Peyer's patch (tissue), 4 donors: ENCODE measurements around the gene RYK. TPM values are rescaled to one million over a fixed set of nuclear protein-coding genes. Genes with fewer than 3 reads are reported as not detected.

Source experiments
- DNase-seq, 3 donors: peaks; one replicate each; pipeline ENCODE4 v3.0.0-alpha.2; 2017 to 2019
- H3K27ac ChIP-seq, 4 donors: fragments of 200-600 bp; sonication (generic); one replicate each; pipeline ENCODE4 v1.5.1; 2016 to 2019
- H3K27me3 ChIP-seq, 2 donors: fragments of 200-600 bp; sonication (generic); one replicate each; pipeline ENCODE4 v1.5.1; 2019
- H3K36me3 ChIP-seq, 3 donors: fragments of 200-600 bp; sonication (generic); one replicate each; pipeline ENCODE4 v1.5.1; 2016 to 2019
- H3K4me1 ChIP-seq, 4 donors: fragments of 200-600 bp; sonication (generic); one replicate each; pipeline ENCODE4 v1.5.1; 2016 to 2019
- H3K4me3 ChIP-seq, 4 donors: fragments of 200-600 bp; sonication (generic); 1 replicate in 3 of 4; 2 replicates in 1 of 4; pipeline ENCODE4 v1.5.1; 2016 to 2019; ENCODE audit warnings: mild to moderate bottlenecking in 1 of 4
- H3K9me3 ChIP-seq, 4 donors: fragments of 200-600 bp; sonication (generic); one replicate each; pipeline ENCODE4 v1.5.1; 2016 to 2019; ENCODE audit warnings: mild to moderate bottlenecking in 1 of 4
- POLR2A ChIP-seq, 2 donors: fragments of 450-650 bp; IDR thresholded peaks; one replicate each; pipeline ENCODE4 v1.5.1; 2017; ENCODE audit warnings: antibody characterized with exemption in 2 of 2, mild to moderate bottlenecking in 2 of 2, moderate library complexity in 2 of 2
- total RNA-seq, 4 donors: library from RNA; depleted of rRNA; stranded (reverse); fragments of >200 nt; gene quantifications; one replicate each; pipeline ENCODE4 v1.1.0, GENCODE V29; 2016
- TF ChIP-seq, protein P1 (sequence below), 6 experiments: fragments of 450-650 bp in 4 of 6; fragments of 200-600 bp in 2 of 6; sonication (generic) in 1 of 6; IDR thresholded peaks; one replicate each; pipeline ENCODE4 v1.5.1; 2017 to 2019; ENCODE audit warnings: antibody characterized with exemption in 6 of 6, mild to moderate bottlenecking in 3 of 6, moderate library complexity in 1 of 6

Gene RYK
- total RNA-seq, 4 donors from 2014 or later = 24.3 to 71.4 (median 38.2) TPM

DNA sequence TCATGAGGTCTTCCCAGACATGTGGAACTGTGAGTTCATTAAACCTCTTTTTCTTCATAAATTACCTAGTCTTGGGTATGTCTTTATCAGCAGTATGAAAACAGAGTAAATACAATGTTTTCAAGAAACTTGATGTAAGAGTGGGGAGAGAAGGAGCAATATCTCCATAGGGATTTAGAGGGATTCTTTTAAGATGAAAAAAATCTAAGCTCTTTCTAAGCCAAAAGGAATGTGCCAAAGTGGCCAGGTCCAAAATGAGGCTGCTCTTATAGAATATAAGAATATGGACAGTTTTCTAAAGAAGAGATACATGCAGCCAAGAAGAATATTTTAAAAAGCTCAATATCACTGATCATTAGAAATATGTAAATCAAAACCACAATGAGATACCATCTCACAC lies 23.9 kb upstream of the RYK start:
- Histone ChIP-seq H3K4me3 (no peak overlapping the region), H3K4me1 (no peaks in the 10 kb centered on the region), H3K9me3 (no peaks in the 10 kb centered on the region), H3K27me3 (no peaks in the 10 kb centered on the region), H3K36me3 (no peaks in the 10 kb centered on the region), H3K27ac (no peak overlapping the region)
- no peak for DNase-seq
- TF ChIP-seq POLR2A (IDR thresholded peaks at IDR 0.05) = no peak
- TF ChIP-seq, protein P1, sequence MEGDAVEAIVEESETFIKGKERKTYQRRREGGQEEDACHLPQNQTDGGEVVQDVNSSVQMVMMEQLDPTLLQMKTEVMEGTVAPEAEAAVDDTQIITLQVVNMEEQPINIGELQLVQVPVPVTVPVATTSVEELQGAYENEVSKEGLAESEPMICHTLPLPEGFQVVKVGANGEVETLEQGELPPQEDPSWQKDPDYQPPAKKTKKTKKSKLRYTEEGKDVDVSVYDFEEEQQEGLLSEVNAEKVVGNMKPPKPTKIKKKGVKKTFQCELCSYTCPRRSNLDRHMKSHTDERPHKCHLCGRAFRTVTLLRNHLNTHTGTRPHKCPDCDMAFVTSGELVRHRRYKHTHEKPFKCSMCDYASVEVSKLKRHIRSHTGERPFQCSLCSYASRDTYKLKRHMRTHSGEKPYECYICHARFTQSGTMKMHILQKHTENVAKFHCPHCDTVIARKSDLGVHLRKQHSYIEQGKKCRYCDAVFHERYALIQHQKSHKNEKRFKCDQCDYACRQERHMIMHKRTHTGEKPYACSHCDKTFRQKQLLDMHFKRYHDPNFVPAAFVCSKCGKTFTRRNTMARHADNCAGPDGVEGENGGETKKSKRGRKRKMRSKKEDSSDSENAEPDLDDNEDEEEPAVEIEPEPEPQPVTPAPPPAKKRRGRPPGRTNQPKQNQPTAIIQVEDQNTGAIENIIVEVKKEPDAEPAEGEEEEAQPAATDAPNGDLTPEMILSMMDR (IDR thresholded peaks at IDR 0.05) = no peak

DNA sequence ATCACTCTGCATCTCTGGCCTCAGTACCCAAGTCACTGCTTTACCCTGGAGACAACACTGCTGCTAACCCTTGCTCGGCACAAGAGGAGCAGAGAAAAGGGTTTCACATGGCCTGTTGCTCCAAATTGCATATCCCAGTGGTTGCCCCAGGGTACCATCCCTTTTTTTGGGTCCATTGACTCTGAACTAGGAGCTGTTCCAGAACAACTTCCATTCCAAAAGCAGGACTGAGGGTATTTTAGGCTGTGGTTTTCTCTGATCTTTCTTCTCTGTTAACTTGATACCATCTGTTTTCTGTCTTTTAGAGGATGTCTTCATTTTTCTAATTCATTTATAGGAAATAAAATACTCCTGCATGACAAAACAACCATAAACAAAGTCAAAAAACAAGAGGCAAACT lies 17.3 kb upstream of the RYK start:
- Histone ChIP-seq H3K27ac (no peak overlapping the region), H3K27me3 (no peaks in the 10 kb centered on the region), H3K4me3 (no peak overlapping the region), H3K36me3 (no peaks in the 10 kb centered on the region), H3K4me1 (no peaks in the 10 kb centered on the region), H3K9me3 (no peaks in the 10 kb centered on the region)
- TF ChIP-seq POLR2A (IDR thresholded peaks at IDR 0.05) = no peak
- TF ChIP-seq, protein P1 (IDR thresholded peaks at IDR 0.05) = no peak
- no peak for DNase-seq

DNA sequence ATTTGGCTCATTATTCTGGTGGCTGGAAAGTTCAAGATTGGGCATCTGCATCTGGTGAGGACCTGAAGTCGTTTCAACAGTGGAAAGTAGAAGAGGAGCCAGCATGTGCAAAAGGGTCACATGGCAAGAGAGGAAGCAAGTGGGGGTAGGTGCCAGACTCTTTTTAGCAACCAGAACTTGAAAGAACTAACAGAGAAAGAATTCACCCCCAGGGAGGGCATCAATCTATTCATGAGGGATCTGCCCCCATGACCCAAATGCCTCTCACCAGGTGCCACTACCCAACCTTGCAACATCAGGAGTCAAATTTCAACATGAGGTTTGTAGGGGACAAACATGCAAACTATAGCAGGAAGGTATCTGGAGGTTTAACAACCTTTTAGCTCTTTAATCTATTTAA lies 10.3 kb upstream of the RYK start:
- H3K36me3 ChIP-seq = no peaks in the 10 kb centered on the region
- no peak overlapping the region for H3K27ac ChIP-seq
- DNase-seq = no peak
- no peaks in the 10 kb centered on the region for H3K4me1 ChIP-seq
- no peaks in the 10 kb centered on the region for H3K9me3 ChIP-seq
- TF ChIP-seq, protein P1 (IDR thresholded peaks at IDR 0.05) = no peak
- no peak for TF ChIP-seq POLR2A (IDR thresholded peaks at IDR 0.05)
- no peaks in the 10 kb centered on the region for H3K27me3 ChIP-seq
- H3K4me3 ChIP-seq = no peak overlapping the region

DNA sequence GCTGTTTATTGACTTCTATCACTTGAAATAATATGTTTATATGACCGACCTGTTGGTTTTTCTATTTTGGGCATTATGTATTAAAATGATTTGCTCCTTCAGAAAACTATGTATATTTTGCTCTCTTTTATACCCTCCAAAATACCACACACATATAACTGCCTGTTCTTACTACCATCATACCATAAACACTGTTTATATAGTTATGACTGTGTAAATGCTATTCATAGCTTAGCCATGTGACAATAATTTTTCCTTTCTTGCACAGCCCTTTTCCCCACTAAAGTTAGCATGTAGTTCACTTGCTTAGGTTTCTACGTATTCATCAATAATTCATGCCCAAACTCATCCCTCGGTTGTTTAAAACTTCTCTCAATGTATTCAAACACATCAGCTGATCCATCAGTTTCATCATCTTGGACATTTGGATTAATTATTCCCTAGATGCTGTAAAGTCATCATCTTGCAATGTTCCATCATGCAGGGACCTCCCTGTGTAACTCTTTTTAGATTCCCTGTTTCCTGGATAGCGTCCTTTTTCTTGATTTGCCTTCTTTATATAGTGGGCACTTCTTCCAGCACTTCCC lies 8.2 kb upstream of the RYK start:
- Histone ChIP-seq H3K4me3 (no peak overlapping the region), H3K27ac (no peak overlapping the region), H3K9me3 (no peaks in the 10 kb centered on the region), H3K27me3 (no peaks in the 10 kb centered on the region), H3K4me1 (no peaks in the 10 kb centered on the region), H3K36me3 (no peaks in the 10 kb centered on the region)
- TF ChIP-seq, protein P1 (IDR thresholded peaks at IDR 0.05) = no peak
- TF ChIP-seq POLR2A (IDR thresholded peaks at IDR 0.05) = no peak
- DNase-seq = no peak

DNA sequence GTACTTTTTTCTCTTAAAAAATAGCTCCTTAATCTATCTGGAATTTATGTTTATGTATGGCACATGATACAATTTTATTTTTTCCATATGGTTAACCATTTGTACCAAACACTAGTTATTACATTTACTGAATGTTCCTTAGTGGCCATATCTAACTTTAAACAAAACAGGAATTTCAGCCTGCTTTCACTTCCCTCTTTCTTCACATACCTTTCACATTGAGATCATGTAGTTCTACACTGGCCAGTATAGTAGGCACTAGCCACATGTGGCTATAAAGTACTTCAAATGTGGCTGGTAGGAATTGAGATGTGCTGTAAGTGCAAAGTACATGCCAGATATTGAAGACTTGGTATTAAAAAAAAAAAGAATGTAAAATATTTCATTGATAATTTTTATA lies 4.7 kb upstream of the RYK start:
- Histone ChIP-seq H3K4me1 (no peaks in the 10 kb centered on the region), H3K27ac (no peak overlapping the region), H3K36me3 (no peaks in the 10 kb centered on the region), H3K27me3 (no peaks in the 10 kb centered on the region), H3K9me3 (no peaks in the 10 kb centered on the region), H3K4me3 (no peak overlapping the region)
- no peak for TF ChIP-seq POLR2A (IDR thresholded peaks at IDR 0.05)
- TF ChIP-seq, protein P1 (IDR thresholded peaks at IDR 0.05) = no peak
- no peak for DNase-seq
